Mesodermal cell (in vitro differentiated cells): ENCODE results near the gene CPNE5.

ENCODE experiments used
- H3K27ac ChIP-seq: 2 replicates; pipeline ENCODE4 v1.7.0; 2013; ENCODE audit warnings: mild to moderate bottlenecking, low read depth, low read length, moderate library complexity; ENCODE audit not compliant: severe bottlenecking
- H3K36me3 ChIP-seq: 2 replicates; pipeline ENCODE4 v1.7.1; 2013; ENCODE audit warnings: mild to moderate bottlenecking, low read length, moderate library complexity; ENCODE audit not compliant: control insufficient read depth, insufficient read depth
- H3K4me1 ChIP-seq: one replicate; pipeline ENCODE4 v1.7.1; 2013; ENCODE audit warnings: mild to moderate bottlenecking, low read length; ENCODE audit not compliant: insufficient read depth, control insufficient read depth, poor library complexity, severe bottlenecking
- H3K4me3 ChIP-seq: 2 replicates; pipeline ENCODE4 v1.7.0; 2013; ENCODE audit warnings: low read length, control low read depth, mild to moderate bottlenecking; ENCODE audit not compliant: insufficient read depth, poor library complexity, severe bottlenecking; ENCODE audit errors: extremely low read depth
- H3K9me3 ChIP-seq: 2 replicates; pipeline ENCODE4 v1.7.1; 2013; ENCODE audit warnings: mild to moderate bottlenecking, low read length, moderate library complexity; ENCODE audit not compliant: control insufficient read depth
- WGBS, 2 experiments: methylation state at CpG; one replicate each; pipeline ENCODE4 v1.1.5; 2013; ENCODE audit warnings: missing lambda C conversion rate in 2 of 2; ENCODE audit not compliant: insufficient coverage in 2 of 2; 5-methylcytosine and 5-hydroxymethylcytosine counted together

CPNE5 gene

DNA sequence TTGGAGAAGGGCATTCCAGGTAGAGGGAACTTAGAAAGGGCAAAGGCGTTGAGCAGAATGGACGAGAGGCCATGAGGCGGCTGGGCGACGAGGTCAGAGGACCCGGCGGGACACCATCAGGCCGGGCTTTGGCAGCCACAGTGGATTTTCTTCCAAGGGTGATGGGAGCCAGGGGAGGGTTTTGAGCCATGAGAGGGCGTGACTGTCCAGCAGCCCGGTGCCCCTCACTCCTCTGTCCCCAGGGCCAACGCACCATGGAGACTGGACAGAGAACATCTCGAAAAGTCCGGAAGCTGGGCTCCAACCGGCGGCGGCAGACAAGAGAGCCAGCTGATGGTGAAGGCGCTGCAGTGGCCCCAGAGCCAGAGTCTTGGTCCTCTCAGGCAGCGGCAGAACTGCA, 135.3 kb downstream of the CPNE5 start:
- WGBS, 2 experiments: 92 to 94% methylated on average over 10 to 18 of the region's 18 CpGs

DNA sequence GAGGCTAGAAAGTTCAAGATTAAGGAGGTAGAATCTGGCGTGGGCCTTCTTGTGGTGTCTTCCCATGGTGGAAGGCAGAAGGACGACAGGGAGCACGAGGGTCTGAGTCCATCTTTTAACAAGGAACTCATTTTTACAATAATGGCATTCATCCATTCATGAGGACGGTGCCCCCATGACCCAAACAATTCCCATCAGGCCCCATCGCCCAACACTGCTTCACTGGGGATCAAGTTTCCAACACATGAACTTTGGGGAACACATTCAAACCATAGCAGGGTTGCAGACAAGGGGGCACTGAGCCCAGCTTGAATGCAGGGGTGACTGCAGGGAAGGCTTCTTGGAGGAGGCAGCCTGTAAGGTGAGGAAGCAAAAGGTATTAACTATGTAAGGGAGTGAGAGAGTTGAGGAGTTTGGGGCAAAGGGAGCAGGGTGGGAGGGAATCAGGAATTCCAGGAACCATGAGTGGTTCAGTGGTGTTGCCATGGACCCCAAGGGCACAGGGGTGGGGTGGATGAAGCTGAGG, 136.1 kb downstream of the CPNE5 start:
- Histone ChIP-seq H3K4me3 (no peak overlapping the region), H3K4me1 (no peaks in the 10 kb centered on the region)
- 83 to 93% methylated on average over 2 to 4 of the region's 5 CpGs for WGBS, 2 experiments

More for the DNA sequence above, 135.3 kb downstream of the CPNE5 start:
- H3K4me3 ChIP-seq: no peak overlapping the region
- H3K36me3 ChIP-seq: no peaks in the 10 kb centered on the region
- H3K27ac ChIP-seq: no peak overlapping the region
- no peaks in the 10 kb centered on the region for H3K9me3 ChIP-seq
- no peaks in the 10 kb centered on the region for H3K4me1 ChIP-seq

DNA sequence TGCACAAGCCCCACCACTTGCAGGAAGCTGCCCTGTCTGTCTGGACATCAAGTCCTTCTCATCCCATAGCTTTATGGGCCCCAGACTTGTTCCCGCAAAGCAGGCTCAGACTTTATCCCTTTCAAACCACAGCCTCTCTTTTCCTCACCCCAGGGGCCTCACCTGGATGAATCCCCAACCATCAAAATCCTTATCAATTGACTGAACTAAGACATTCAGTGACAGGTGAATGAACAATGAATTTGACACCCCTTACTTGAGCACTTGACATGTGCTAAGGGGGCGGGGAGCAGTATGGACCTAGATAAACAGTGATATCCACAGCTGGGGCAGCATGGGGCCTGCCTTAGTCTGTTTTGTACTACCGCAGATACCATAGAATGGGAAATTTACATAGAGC, 136.6 kb downstream of the CPNE5 start:
- Histone ChIP-seq H3K9me3 (no peaks in the 10 kb centered on the region), H3K4me3 (no peak overlapping the region), H3K36me3 (no peaks in the 10 kb centered on the region), H3K27ac (no peak overlapping the region), H3K4me1 (no peaks in the 10 kb centered on the region)
- 80 to 100% methylated on average over 1 to 2 of the region's 3 CpGs for WGBS, 2 experiments

More for the DNA sequence above, 136.1 kb downstream of the CPNE5 start:
- H3K9me3 ChIP-seq: no peaks in the 10 kb centered on the region
- no peak overlapping the region for H3K27ac ChIP-seq
- H3K36me3 ChIP-seq: no peaks in the 10 kb centered on the region

DNA sequence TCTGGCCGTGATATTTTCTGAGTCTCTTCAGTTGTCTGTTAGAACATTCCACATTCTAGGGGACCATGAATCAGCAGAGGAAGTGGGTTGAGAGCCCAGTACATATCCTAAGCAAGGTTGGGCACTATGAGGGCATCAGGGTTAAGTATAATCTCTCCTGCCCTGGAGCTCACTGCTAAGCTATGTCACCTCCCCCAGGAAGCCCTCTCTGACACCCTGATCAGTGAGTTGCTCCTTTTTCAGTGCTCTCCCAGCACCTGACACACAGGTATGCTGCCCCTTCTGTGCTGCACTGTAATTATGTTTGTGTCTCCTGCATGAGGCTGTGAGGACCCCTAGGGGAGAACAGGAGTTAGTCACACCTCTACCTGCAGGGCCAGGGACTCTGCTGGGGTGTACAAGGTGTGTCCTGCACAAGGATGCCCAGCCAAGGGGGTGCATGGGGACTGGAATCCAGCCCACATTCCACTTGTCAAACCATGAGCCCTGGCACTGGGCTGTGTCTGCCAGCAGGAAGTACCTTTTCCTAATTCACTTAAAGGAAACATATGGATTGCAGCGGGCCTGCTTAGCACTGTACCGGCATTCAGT, 137.7 kb downstream of the CPNE5 start:
- no peak overlapping the region for H3K4me3 ChIP-seq
- 93 to 100% methylated on average over 2 to 3 of the region's 3 CpGs for WGBS, 2 experiments
- no peaks in the 10 kb centered on the region for H3K36me3 ChIP-seq
- no peak overlapping the region for H3K27ac ChIP-seq
- H3K4me1 ChIP-seq: no peaks in the 10 kb centered on the region
- peaks cover 5% of the 10 kb centered on the region for H3K9me3 ChIP-seq

DNA sequence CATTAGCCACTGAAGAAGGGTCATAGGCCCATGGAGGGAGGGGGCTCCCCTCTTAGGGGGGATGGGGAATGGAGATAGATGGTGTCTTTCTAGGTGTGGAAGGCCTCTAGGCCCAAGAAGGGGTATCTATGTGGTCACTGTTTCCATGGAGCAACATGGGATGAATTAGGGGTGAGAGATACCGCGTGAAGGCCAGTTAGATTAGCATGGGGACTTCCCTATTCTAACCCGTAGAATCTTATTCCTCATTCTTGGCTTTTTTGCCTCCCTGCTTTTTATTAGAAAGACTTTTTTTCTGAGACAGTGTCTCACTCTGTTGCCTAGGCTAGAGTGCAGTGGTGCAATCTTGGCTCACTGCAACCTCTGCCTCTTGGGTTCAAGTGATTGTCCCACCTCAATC, 138.4 kb downstream of the CPNE5 start:
- no peak overlapping the region for H3K4me3 ChIP-seq
- H3K4me1 ChIP-seq: no peaks in the 10 kb centered on the region
- no peaks in the 10 kb centered on the region for H3K36me3 ChIP-seq
- no peak overlapping the region for H3K27ac ChIP-seq
- 93 to 100% methylated on average over 2 to 3 of the region's 3 CpGs for WGBS, 2 experiments
- H3K9me3 ChIP-seq: peaks cover 5% of the 10 kb centered on the region

DNA sequence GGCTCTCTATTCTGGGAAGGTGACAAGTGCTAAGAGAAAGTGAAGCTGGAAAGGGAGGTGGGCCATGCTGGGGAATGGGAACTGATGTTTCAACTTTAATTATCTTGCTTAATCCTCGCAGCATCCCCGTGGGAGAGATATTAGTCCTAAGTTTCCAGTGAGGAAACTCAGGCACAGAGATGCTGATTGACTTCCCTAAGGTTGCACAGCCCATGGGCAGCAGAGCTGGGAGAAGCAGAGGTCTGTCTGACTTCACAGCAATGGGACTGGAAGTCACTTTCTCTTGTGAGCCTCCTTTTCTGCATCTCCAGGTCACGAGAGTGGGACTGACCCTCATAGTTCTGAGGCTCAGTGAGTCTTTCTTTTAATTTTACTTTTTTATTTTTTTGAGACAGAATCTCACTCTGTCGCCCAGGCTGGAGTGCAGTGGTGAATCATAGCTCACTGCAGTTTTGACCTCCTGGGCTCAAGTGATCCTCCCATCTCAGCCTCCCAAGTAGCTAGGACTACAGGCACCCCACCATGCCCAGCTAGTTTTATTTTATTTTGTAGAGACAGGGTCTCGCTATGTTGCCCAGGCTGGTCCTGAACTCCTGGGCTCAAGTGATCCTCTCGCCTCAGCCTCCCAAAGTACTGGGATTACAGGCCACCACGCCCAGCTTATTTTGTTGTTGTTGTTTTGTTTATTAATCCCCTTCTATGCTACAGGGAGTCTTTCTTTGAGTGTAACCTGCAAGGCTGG, 139.0 kb downstream of the CPNE5 start:
- WGBS, 2 experiments: 74 to 86% methylated on average over 4 to 5 of the region's 7 CpGs
- Histone ChIP-seq H3K4me3 (no peak overlapping the region), H3K9me3 (peaks cover 5% of the 10 kb centered on the region), H3K36me3 (no peaks in the 10 kb centered on the region), H3K4me1 (no peaks in the 10 kb centered on the region), H3K27ac (no peak overlapping the region)

DNA sequence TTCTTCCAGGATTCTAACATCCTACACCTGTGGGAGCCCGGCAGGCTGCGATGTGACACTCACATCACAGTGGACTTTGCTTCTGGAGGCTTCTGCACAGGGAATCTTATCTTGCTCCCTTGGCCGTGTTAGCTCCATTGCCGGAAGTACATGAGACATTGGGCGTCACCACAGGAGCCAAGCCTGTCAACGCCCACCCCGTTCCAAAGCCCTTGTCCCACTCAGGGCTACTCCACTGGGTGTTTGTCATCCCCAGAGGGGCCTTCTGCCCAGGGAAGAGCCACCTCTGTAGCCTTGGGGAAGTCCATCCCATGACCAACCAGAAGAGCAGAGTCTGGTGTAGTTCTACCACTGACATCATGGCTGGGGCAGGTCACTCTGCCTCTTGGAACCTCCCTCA, 139.9 kb downstream of the CPNE5 start:
- Histone ChIP-seq H3K4me1 (no peaks in the 10 kb centered on the region), H3K27ac (no peak overlapping the region), H3K36me3 (no peaks in the 10 kb centered on the region), H3K4me3 (no peak overlapping the region), H3K9me3 (peaks cover 5% of the 10 kb centered on the region)
- WGBS, 2 experiments: 77 to 97% methylated on average over 3 to 6 of the region's 7 CpGs

DNA sequence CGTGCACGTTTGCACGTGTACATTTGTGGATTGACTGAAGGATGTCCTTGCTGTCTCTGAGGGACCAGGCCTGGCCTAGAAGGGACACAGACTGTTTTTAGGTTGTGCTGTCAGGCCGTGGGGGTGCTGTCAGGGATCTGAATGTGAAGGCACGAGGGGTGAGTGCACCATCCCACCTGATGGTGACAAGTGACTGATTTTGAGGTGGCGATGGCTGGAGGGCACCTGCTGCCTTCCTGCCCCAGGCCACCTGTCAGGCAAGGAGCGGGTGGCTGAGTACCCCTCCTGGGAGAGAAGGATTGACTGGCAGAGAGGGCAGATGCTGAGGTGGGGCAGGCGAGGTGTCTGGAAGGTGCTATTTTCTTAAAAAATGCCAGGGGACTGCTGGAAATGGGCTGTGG, 140.4 kb downstream of the CPNE5 start:
- no peak overlapping the region for H3K4me3 ChIP-seq
- 85 to 87% methylated on average over 7 to 8 of the region's 8 CpGs for WGBS, 2 experiments
- H3K27ac ChIP-seq: no peak overlapping the region
- peaks cover 5% of the 10 kb centered on the region for H3K9me3 ChIP-seq
- H3K36me3 ChIP-seq: no peaks in the 10 kb centered on the region
- no peaks in the 10 kb centered on the region for H3K4me1 ChIP-seq

DNA sequence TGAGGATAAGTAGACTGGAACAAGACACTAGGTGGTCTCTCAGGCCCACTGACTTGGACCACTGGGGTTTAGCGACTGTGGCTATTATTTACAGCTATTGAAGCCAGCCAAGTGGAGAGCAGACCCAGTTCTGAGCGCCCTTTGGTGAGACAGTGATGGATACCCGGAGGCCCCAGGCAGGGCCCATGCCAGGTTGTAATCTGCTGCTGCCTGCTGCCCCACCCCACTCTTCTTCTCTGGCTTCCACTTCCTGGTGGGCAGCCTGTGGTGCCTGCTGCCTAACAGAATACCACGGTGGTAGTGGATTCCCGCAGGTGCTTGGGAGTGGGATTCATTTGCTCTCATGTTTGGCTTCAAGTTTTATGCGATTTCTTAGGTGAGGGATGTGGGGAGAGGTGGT, 141.0 kb downstream of the CPNE5 start:
- Histone ChIP-seq H3K4me1 (no peaks in the 10 kb centered on the region), H3K36me3 (no peaks in the 10 kb centered on the region), H3K4me3 (no peak overlapping the region), H3K9me3 (peaks cover 5% of the 10 kb centered on the region), H3K27ac (no peak overlapping the region)
- 81 to 93% methylated on average over 4 to 6 of the region's 6 CpGs for WGBS, 2 experiments

DNA sequence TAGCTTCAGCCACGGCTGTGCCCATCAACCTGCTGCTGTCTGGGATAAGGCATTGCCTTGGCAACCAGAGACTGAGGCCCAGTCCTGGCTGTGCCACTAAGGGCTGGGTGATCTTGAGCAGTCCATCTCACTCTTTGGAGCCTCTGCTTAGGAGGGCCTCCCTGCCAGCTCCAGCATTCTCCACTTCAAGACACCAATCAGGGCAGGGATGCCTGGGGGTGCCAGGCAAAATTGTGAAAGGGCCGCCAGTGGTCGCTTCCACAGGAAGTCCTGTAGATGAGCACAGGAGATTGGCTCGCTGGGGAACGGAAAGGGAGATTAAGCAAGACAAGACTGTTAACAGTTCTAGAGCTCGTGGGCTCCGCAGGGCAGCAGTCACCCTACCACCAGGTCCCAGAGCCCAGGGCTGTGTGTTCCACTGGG, 141.8 kb downstream of the CPNE5 start, which contains the start of gene RAB44:
Gene RAB44, plus strand, starts transcription at position 346 of the 423 bp plus-strand sequence. CDS start 6,410 bp downstream, outside the sequence.
- WGBS, 2 experiments: 91 to 92% methylated on average over 6 to 7 of the region's 7 CpGs
- no peak within 1 kb of the TSS for H3K4me3 ChIP-seq
- no peaks in the 10 kb centered on the region for H3K36me3 ChIP-seq
- H3K27ac ChIP-seq: no peak within 1 kb of the TSS
- H3K4me1 ChIP-seq: no peaks in the 10 kb centered on the region
- peaks cover 5% of the 10 kb centered on the region for H3K9me3 ChIP-seq

DNA sequence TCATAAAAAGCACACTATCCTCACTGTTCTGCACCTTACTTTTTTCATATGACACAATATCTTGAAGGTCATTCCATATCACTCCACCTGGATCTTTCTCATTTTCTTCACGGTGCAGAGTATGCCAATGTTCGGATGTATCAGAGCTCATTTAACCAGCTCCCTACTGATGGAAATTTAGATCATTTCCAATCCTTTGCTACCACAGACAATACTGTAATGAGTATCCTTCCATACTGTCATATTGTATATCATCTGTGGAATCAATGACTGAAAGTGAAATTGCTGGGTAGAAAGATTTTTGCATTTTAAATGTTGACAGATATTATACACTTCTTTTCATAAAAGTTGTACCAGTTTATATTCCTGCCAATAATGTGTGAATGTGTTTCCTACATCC, 143.8 kb downstream of the CPNE5 start:
- 83 to 88% methylated on average over 1 to 2 of the region's 2 CpGs for WGBS, 2 experiments
- no peaks in the 10 kb centered on the region for H3K4me1 ChIP-seq

More for the DNA sequence above, 143.8 kb downstream of the CPNE5 start:
- Histone ChIP-seq H3K27ac (no peak overlapping the region), H3K9me3 (peaks cover 5% of the 10 kb centered on the region), H3K36me3 (no peaks in the 10 kb centered on the region), H3K4me3 (no peak overlapping the region)
